Left kidney (tissue), 8 donors: ENCODE measurements around the gene BCORL1. TPM values are rescaled to one million over a fixed set of nuclear protein-coding genes. Genes with fewer than 3 reads are reported as not detected.

Experiments used
- DNase-seq: peaks from one replicate; pipeline ENCODE4 v3.0.0-alpha.2; 2013
- long read RNA-seq, 8 donors: transcript quantifications; one replicate each; lab custom pipeline, GENCODE V29; 2026
- polyA plus RNA-seq: library from polyadenylated mRNA; unstranded; fragments of 120-200 nt; gene quantifications from one replicate; pipeline ENCODE4 v1.2.1, GENCODE V29; 2013; ENCODE audit not compliant: insufficient read length

BCORL1 gene
- polyA plus RNA-seq, result 16.6 TPM
- long read RNA-seq, donor 1, full-length matches to known transcripts, result 5 of 15 reads
- long read RNA-seq, donor 1, partial matches to known transcripts, result 10 of 15 reads
- long read RNA-seq, donor 1, other reads (novel, unspliced or antisense), result 0 of 15 reads
- long read RNA-seq, donor 2, full-length matches to known transcripts, result 1 of 1 reads
- long read RNA-seq, donor 2, partial matches to known transcripts, result 0 of 1 reads
- long read RNA-seq, donor 2, other reads (novel, unspliced or antisense), result 0 of 1 reads
- long read RNA-seq, donor 3, result 0 reads
- long read RNA-seq, donor 4, result 0 reads
- long read RNA-seq, donor 5, result 0 reads
- long read RNA-seq, donor 6, result 0 reads
- long read RNA-seq, donor 7, result 0 reads
- long read RNA-seq, donor 8, full-length matches to known transcripts, result 1 of 1 reads
- long read RNA-seq, donor 8, partial matches to known transcripts, result 0 of 1 reads
- long read RNA-seq, donor 8, other reads (novel, unspliced or antisense), result 0 of 1 reads

- DNase-seq, result peak; percentile 81
Observed at GRCh38 chrX:129982300-129983251, at the start of gene BCORL1. Gene BCORL1 (plus strand): TSS chrX:129982635. CDS start chrX:130005232, 22,597 bp downstream.

GRCh38 chrX:129932821-129933321 is 49.6 kb upstream of the BCORL1 start:
- DNase-seq, result no peak

- DNase-seq, result no peak
Observed at GRCh38 chrX:129933700-129934099, 48.7 kb upstream of the BCORL1 start.

GRCh38 chrX:129934461-129934860 is 48.0 kb upstream of the BCORL1 start:
- no peak for DNase-seq

- DNase-seq, result no peak
Observed at GRCh38 chrX:129934952-129935351, 47.5 kb upstream of the BCORL1 start.

- no peak for DNase-seq
Observed at GRCh38 chrX:129938081-129938480, 44.4 kb upstream of the BCORL1 start.

GRCh38 chrX:129939986-129940385 is 42.4 kb upstream of the BCORL1 start:
- no peak for DNase-seq

GRCh38 chrX:129940721-129941120 is 41.7 kb upstream of the BCORL1 start:
- DNase-seq, result no peak

GRCh38 chrX:129945131-129945530 is 37.3 kb upstream of the BCORL1 start:
- DNase-seq, result no peak

GRCh38 chrX:129953334-129953648 is 29.1 kb upstream of the BCORL1 start:
- no peak for DNase-seq

GRCh38 chrX:129953881-129954280 is 28.6 kb upstream of the BCORL1 start:
- DNase-seq, result no peak

GRCh38 chrX:129954804-129955203 is 27.6 kb upstream of the BCORL1 start:
- no peak for DNase-seq

- no peak for DNase-seq
Observed at GRCh38 chrX:129955682-129956081, 26.8 kb upstream of the BCORL1 start.

- no peak for DNase-seq
Observed at GRCh38 chrX:129956145-129956544, 26.3 kb upstream of the BCORL1 start.

- DNase-seq, result no peak
Observed at GRCh38 chrX:129956765-129957164, 25.7 kb upstream of the BCORL1 start.

GRCh38 chrX:129957241-129958082 is 25.0 kb upstream of the BCORL1 start:
- DNase-seq, result no peak

- no peak for DNase-seq
Observed at GRCh38 chrX:129958083-129958465, 24.4 kb upstream of the BCORL1 start.

- no peak for DNase-seq
Observed at GRCh38 chrX:129958814-129959492, 23.5 kb upstream of the BCORL1 start.

- DNase-seq, result no peak
Observed at GRCh38 chrX:129959493-129959832, 23.0 kb upstream of the BCORL1 start.

- DNase-seq, result no peak
Observed at GRCh38 chrX:129961180-129962083, 21.0 kb upstream of the BCORL1 start.
